B cell (primary cell): ENCODE results near the gene NFATC1.

Experiments used
- CTCF ChIP-seq: fragments of 200-600 bp; IDR thresholded peaks from one replicate; pipeline ENCODE4 v1.8.0; 2022; ENCODE audit warnings: antibody characterized with exemption, mild to moderate bottlenecking
- EZH2 ChIP-seq: IDR thresholded peaks from 2 replicates; pipeline ENCODE4 v1.6.1; 2012; ENCODE audit warnings: borderline replicate concordance, low read depth, mild to moderate bottlenecking, moderate library complexity, low read length; ENCODE audit not compliant: insufficient read depth, poor library complexity, severe bottlenecking

GRCh38 chr18:79410731-79411613 is 15.2 kb downstream of the NFATC1 start:
- TF ChIP-seq CTCF, result no peak
- no peak for TF ChIP-seq EZH2
